Sciatic nerve (tissue), 2 donors: ENCODE data around the gene TCEANC2. TPM values are rescaled to one million over a fixed set of nuclear protein-coding genes. Genes with fewer than 3 reads are reported as not detected.

Source experiments
- ATAC-seq: fragments of 200-7000 bp; cut with Tn5 transposase; one replicate; pipeline ENCODE4 v1.9.1; 2020; ENCODE audit warnings: mild to moderate bottlenecking, moderate library complexity
- DNase-seq: peaks from one replicate; pipeline ENCODE4 v3.0.0-alpha.2; 2020; ENCODE audit warnings: low spot score
- intact Hi-C: fragments of 100-400 bp; cut with DNase I; formaldehyde crosslinking; loops from one replicate; pipeline ENCODE4 v1.14.2; 2022
- total RNA-seq: library from RNA; stranded (reverse); fragmentation: NEBNext Ultra II Directional; extraction: Animal tissue kit (Norgen Biotek cat#: 25700); gene quantifications from one replicate; pipeline ENCODE4 v1.2.1, GENCODE V29; 2021
- donor health status: DM: no; HTN: no; CAD: no.
- donor health status: DM: no; HTN: no; CAD: no.

The TCEANC2 gene
- total RNA-seq, 1 donor from 2014 or later: 7.7 TPM

DNA sequence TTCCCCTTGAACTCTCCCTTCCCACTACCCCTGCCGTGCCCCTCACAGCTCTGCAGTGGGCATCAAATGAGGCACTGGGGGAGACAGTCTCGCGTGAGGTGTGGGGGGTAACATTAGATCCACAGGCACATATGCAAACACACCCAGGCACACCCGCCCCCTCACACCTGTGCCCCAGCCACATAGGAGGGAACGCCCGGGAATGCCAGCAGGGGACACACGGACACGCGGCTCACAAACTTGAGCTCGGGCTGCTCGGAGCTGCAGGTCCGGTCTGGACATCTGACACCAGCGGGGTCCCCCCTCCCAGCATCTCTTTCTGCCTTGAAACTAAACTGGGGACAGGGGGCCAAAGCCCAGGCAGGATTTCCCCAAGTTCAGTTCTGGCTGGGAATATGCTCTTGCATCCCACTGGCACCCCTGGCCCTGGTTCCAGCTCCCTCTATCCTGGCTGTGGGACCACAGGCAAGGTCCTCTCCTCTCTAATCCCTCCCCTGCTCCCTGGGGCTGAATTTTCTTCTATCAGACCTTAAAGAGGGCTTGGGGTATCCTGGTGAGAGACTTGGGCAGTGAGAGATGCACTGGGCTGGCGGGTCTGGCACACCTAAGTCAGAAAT, 68.8 kb downstream of the TCEANC2 start:
- no peak for ATAC-seq
- DNase-seq: no peak

GRCh38 chr1:54122992-54123391, 69.6 kb downstream of the TCEANC2 start:
- DNase-seq: no peak
- ATAC-seq: no peak
- intact Hi-C loops: no loop called here

More for the DNA sequence above, 68.8 kb downstream of the TCEANC2 start:
- intact Hi-C loops: no loop called here

DNA sequence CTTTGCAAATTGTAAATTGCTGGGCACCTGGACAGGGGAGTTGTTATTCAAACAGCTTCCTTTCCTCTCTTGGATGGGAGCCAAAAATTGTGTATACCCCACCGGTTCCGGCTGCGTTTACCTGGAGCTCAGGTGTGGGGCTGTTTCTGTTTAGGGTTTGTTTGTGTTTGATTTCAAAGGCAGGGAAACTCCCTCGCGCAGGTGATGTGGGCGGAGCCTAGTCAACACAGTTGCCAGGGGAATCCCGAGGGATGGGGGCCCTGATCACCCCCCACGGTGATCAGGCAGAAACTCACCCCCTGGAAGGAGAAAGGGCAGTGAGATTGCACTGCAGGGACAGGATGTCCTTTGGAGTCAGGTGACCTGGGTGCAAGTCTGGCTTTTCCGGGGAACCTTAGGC, 71.1 kb downstream of the TCEANC2 start:
- DNase-seq (no peak), ATAC-seq (no peak)
- intact Hi-C loops: no loop called here

GRCh38 chr1:54124906-54125305, 71.5 kb downstream of the TCEANC2 start:
- no peak for DNase-seq
- ATAC-seq: no peak
- intact Hi-C loops: loop anchor here (5.0 kb wide), 1 partner anchor 362 kb away; no protein-coding TSS in a partner anchor

- intact Hi-C loops: loop anchor here (5.0 kb wide), 1 partner anchor 362 kb away; no protein-coding TSS in a partner anchor
- DNase-seq (no peak), ATAC-seq (no peak)
Observed at GRCh38 chr1:54125386-54126070, 72.1 kb downstream of the TCEANC2 start.

- intact Hi-C loops: loop anchor here (5.0 kb wide), 1 partner anchor 361 kb away; no protein-coding TSS in a partner anchor
- ATAC-seq: no peak
- DNase-seq: no peak
Observed at GRCh38 chr1:54126271-54126815, 72.9 kb downstream of the TCEANC2 start.

DNA sequence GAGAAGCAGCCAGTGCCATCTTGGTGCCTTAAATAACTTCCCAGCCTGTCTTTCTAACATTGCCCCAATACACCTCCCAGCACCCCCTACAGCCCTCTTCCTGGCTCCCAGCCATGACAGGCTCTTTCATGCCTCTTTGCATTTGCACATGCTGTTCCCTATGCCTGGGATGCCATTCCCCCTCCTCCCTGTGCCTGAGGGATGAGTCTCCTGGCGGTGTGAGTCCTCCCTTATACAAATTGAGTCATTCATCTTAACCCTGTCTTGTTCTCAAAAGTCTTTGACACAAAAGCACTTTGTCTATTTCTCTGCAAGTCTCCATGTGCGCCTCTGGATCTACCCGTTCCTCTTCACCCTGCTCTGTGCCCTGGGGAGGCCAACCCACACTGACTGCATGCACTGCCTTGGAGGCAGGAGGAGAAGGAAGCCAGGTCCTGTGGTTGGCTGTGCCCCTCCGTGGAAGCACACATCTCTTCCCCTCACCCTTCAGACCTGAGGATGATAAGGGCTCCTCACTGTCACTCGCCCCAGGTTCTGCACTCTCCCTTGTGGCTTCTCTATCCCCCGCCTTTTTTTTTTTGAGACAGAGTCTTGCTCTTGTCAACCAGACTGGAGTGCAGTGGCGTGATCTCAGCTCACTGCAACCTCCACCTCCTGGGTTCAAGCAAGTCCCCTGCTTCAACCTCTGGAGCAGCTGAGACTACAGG, 74.3 kb downstream of the TCEANC2 start:
- DNase-seq: no peak
- intact Hi-C loops: loop anchor here (5.0 kb wide), 1 partner anchor 360 kb away; no protein-coding TSS in a partner anchor

DNA sequence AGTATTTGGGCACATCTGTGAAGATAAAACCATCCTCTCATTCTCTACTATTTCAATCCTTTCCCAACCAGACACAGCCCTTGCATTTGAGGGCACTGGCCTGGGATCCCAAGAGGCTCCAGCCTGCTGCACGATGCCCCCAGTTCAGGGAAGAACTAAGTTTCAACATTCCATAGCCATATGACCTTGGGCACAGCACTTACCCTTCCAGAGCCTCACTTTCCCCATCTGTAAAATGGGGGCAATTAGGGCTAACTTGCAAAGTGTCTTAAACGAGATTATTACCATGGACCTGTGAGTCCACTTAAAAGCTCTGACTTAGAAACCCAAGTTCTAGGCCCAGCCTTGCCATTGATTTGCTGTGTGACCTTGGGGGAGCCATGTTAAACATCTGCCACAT, 76.5 kb downstream of the TCEANC2 start:
- intact Hi-C loops: loop anchor here (5.0 kb wide), 1 partner anchor 357 kb away; no protein-coding TSS in a partner anchor
- ATAC-seq (no peak), DNase-seq (no peak)

More for the DNA sequence above, 74.3 kb downstream of the TCEANC2 start:
- ATAC-seq: no peak

DNA sequence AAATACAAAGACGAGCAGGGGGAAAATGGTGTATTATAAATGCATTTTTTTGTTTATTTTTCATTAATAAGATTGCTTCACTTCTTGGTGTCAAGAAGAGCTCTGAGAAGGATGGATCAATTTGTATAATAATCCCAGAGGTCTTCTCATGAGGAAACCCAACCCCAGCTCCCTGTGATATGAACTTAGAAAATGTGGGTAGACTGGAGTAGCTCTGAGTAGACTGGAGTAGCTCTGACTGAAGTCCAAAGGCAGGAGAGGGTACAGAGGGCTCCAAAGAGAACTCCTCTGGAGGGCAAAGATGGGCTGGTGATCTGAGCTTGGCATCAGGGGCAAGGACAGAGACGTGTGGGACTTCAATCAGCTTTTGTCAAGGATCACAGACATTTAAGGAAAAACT, 78.0 kb downstream of the TCEANC2 start:
- no peak for ATAC-seq

GRCh38 chr1:54132495-54132894, 79.1 kb downstream of the TCEANC2 start:
- DNase-seq: no peak
- no peak for ATAC-seq
- intact Hi-C loops: no loop called here

More for the DNA sequence above, 78.0 kb downstream of the TCEANC2 start:
- no peak for DNase-seq
- intact Hi-C loops: no loop called here

- ATAC-seq (no peak), DNase-seq (no peak)
- intact Hi-C loops: no loop called here
Observed at GRCh38 chr1:54134295-54134694, 80.9 kb downstream of the TCEANC2 start.

- intact Hi-C loops: no loop called here
- DNase-seq (no peak), ATAC-seq (no peak)
Observed at GRCh38 chr1:54135436-54136120, 82.2 kb downstream of the TCEANC2 start.

GRCh38 chr1:54136269-54136896, 83.0 kb downstream of the TCEANC2 start:
- ATAC-seq: no peak
- intact Hi-C loops: no loop called here
- no peak for DNase-seq

GRCh38 chr1:54136963-54137533, 83.6 kb downstream of the TCEANC2 start:
- intact Hi-C loops: no loop called here
- no peak for ATAC-seq
- no peak for DNase-seq

DNA sequence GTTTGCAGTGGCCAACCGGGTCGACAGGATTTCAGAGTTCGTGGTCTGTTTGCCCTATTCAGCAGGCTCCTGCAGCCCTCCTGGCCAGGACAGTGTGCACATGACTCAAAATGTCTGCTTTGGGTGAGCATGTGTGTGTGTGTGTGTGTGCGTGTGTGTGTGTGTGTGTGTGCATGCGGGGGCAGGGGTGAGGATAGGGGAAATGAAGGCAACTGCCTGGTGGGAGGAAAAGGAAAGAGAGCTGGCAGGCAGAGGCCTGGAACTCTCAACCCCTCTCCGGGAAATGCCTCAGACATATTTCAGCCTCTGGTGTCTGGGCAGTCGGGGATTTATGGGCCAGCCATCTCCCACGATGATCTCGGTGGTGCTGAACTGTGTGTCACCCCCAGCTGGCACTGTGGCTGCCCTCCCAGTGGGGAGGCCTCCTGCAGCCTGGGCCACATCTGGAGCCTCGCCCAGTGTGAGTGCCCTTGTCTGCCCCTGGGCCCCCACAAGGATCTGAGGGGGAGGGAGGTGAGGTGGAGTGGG, 84.2 kb downstream of the TCEANC2 start:
- DNase-seq: no peak
- intact Hi-C loops: no loop called here
- peak; percentile 47 for ATAC-seq

DNA sequence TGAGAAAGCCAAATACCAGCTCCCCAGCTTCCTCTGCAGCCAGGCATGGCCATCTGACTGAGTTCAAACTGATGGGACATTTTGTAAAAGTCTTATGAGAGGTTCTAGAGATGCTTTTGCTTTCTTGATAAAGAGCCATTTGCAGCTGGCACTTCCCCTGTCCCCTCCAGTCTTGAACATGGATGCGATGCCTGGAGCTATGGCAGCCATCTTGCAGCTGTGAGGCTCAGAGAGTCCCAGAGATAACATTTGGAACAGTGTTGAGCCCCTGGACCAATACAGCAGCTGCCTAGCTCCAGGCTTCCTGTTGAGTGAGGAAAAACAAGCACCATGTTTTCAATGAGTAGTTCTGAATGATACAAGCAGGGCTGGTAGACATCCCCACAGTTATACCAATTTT, 85.6 kb downstream of the TCEANC2 start:
- ATAC-seq (no peak), DNase-seq (no peak)
- intact Hi-C loops: no loop called here

- ATAC-seq (no peak), DNase-seq (no peak)
- intact Hi-C loops: no loop called here
Observed at GRCh38 chr1:54139711-54140110, 86.3 kb downstream of the TCEANC2 start.
